ENCODE data around the gene FCGR1A. TPM values are rescaled to one million over a fixed set of nuclear protein-coding genes. Genes with fewer than 3 reads are reported as not detected.
"Not testable (repeated sequence)": the region's sequence is repeated elsewhere in the genome, so short reads cannot be mapped to it uniquely, and the experiment has no call there.

Gene FCGR1A
- total RNA-seq, 6 experiments from 2014 or later = 1.3 to 15.9 (median 3.6) TPM

DNA sequence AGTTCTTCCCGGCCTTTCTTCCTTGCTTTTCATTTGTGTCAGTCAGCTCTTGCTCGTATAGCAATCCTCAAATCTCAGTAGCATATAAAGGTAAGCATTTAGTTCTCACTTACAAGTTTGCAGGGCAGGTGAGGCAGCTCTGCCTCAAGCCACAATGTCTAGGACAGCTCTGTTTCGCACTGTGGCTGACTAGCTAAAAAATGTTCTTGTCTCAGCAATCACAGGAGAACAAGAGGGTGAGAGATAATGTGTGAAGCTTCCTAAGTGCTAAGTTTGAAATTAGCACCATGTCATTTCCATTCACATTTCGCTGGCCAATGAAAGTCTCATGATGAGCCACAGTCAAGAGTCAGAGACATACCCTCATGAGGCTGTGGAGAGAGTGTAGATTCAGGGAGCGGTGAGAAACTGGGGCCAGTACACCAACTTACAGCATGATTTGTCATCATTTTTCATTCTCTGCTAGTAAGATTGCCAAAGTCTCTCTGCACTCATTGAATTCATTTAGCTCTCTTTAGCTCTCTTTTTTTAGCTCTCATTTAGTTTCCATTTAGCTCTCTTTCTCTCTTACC is 995 bp upstream of the FCGR1A start:
- H3K4me3 ChIP-seq; H3K27ac ChIP-seq; H3K4me1 ChIP-seq; H3K9me3 ChIP-seq; DNase-seq; H3K27me3 ChIP-seq; H3K36me3 ChIP-seq; intact Hi-C loops (cut with DNase I): not testable (repeated sequence)
- ATAC-seq = peak in 1 of 4 donors; percentile 22
- WGBS (ENCODE audit: insufficient coverage, low coverage, low lambda C conversion rate, missing lambda C conversion rate) = 71% methylated on average over 4 of the region's 5 CpGs

DNA sequence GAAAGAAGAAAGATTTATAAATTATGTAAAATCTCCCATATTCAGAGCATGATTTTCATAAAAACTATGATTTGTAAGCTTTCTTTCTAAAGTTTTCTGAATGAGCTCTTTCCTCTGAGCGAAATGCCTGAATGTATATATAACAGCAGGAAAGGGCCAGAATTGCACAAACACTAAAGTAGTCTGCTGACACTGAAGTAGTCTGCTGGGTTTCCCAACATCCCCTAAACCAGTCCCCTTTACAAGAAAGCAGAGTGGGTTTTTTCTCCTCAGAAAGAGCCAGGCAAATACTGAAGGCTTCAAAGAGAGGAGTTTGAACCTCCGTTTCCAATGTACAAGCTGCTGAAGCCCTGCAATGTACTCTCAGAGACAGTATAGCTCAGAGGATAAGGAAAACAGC is 795 bp downstream of the FCGR1A start:
- ATAC-seq = peak in 2 of 4 donors; percentile 37 to 41
- H3K4me1 ChIP-seq; DNase-seq; H3K27ac ChIP-seq; H3K27me3 ChIP-seq; H3K4me3 ChIP-seq; H3K9me3 ChIP-seq; H3K36me3 ChIP-seq; intact Hi-C loops (cut with DNase I): not testable (repeated sequence)
- no CpG with 5 or more reads among the region's 2 CpGs for WGBS (ENCODE audit: insufficient coverage, low coverage, low lambda C conversion rate, missing lambda C conversion rate)

DNA sequence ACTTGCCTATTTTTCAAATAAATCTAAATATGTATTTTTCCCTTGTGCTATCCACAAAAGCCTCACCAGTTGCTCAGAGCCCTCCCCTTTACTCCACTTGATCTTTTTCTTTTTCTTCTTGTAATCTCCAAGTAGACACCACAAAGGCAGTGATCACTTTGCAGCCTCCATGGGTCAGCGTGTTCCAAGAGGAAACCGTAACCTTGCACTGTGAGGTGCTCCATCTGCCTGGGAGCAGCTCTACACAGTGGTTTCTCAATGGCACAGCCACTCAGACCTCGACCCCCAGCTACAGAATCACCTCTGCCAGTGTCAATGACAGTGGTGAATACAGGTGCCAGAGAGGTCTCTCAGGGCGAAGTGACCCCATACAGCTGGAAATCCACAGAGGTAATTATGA is 1.4 kb downstream of the FCGR1A start:
- 40% methylated on average over 2 of the region's 4 CpGs for WGBS (ENCODE audit: insufficient coverage, low coverage, low lambda C conversion rate, missing lambda C conversion rate)
- DNase-seq; H3K4me1 ChIP-seq; H3K27me3 ChIP-seq; H3K27ac ChIP-seq; H3K4me3 ChIP-seq; H3K9me3 ChIP-seq; intact Hi-C loops (cut with DNase I); H3K36me3 ChIP-seq: not testable (repeated sequence)
- ATAC-seq = peak in 1 of 4 donors; percentile 22

DNA sequence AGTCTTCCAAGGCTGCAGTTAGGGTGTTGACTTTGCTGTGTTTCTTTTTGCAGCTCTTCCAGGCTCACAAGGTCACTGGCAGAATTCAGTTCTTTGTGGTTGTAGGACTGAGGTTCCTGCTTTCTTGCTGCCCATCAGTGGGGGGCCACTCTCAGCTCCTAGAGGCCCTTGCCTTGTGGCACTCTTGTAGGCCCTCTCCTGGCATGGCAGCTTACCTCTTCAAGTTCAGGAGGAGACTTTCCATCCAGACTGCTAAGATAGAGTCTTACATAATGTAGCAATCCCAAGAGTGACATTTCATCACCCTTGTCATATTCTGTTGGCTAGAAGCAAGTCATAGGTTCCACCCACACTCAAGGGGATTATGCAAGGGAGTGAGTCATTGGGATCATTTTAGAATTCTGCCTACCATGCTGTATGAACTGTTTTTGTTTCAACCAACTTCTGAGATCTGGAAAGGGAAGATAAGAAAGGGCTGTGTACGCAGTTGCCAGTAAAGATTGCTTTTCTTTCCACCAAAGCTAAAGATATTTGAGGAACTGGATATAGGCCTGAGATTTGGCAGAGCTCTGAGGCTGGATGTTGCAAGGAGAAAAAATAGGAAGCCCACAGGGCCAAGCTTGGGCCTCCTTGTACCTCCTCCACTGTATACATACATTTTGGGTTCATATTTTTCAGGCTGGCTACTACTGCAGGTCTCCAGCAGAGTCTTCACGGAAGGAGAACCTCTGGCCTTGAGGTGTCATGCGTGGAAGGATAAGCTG is 5.4 kb downstream of the FCGR1A start:
- DNase-seq; intact Hi-C loops (cut with DNase I); H3K36me3 ChIP-seq; H3K27ac ChIP-seq; H3K9me3 ChIP-seq; H3K27me3 ChIP-seq; H3K4me3 ChIP-seq; H3K4me1 ChIP-seq: not testable (repeated sequence)
- no CpG with 5 or more reads among the region's 3 CpGs for WGBS (ENCODE audit: insufficient coverage, low coverage, low lambda C conversion rate, missing lambda C conversion rate)
- ATAC-seq = peak; percentile 19 to 49 (median 36)

DNA sequence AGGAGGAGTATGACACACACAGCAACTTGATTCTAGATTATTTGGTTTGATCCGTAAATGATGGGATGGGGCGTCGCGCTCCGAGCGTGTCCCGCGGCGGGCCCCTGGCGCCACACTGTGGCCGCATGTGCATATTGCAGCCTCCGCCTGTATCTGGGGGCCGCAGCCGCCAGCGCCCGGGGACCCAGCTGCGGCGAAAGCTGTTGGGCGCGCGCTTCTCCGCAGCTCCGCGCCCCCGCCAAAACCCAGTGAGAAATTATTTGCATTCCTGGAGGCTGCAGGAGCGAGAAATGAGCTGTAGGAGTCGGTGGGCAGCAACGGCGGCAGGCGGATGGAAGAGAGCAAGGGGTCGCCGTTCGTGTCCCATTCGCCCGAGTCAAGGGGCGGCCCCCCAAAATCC is 10.0 kb downstream of the FCGR1A start:
- DNase-seq (peak; percentile 47 to 61 (median 53)), ATAC-seq (peak; percentile 93 to 96 (median 94))
- no CpG with 5 or more reads among the region's 36 CpGs for WGBS (ENCODE audit: insufficient coverage, low coverage, low lambda C conversion rate, missing lambda C conversion rate)
- H3K9me3 ChIP-seq; H3K4me1 ChIP-seq; H3K36me3 ChIP-seq; H3K27me3 ChIP-seq; intact Hi-C loops (cut with DNase I): not testable (repeated sequence)
- H3K4me3 ChIP-seq = peak overlapping the region; percentile 38 to 65 (median 64)
- H3K27ac ChIP-seq = peak overlapping the region; percentile 53 to 70 (median 65)
- TF ChIP-seq, protein P1, sequence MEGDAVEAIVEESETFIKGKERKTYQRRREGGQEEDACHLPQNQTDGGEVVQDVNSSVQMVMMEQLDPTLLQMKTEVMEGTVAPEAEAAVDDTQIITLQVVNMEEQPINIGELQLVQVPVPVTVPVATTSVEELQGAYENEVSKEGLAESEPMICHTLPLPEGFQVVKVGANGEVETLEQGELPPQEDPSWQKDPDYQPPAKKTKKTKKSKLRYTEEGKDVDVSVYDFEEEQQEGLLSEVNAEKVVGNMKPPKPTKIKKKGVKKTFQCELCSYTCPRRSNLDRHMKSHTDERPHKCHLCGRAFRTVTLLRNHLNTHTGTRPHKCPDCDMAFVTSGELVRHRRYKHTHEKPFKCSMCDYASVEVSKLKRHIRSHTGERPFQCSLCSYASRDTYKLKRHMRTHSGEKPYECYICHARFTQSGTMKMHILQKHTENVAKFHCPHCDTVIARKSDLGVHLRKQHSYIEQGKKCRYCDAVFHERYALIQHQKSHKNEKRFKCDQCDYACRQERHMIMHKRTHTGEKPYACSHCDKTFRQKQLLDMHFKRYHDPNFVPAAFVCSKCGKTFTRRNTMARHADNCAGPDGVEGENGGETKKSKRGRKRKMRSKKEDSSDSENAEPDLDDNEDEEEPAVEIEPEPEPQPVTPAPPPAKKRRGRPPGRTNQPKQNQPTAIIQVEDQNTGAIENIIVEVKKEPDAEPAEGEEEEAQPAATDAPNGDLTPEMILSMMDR (IDR thresholded peaks at IDR 0.05) = peak; percentile 35 to 53 (median 44)

DNA sequence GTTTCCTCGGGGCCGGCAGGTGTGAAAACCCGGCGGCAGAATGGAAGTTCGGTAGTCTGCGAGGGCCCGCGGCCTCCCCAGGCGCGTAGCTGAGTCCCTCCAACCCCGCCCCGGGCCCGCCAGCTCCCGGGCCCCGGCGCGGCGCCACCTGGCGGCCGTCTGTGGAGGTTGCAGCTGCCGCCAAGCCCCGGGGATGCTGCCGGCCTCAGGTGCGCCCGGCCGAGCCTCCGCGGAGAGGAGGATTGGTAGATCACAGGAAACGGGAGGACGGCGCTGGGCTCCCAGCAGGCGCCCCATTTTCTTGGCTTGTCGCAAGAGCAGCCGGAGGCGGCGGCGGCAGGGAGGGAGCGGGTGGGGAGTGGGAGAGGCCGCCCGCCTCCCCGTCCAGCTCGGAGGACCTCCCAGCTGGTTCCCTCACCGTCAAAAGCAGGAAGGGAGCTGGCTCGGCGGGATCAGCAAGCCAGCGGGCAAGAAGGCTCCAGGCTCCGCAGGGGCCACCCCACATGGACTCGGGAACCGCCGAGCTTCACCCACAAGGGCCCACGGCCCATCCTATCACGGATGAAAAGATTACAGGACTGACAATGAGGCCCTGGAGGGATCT is 10.5 kb downstream of the FCGR1A start:
- H3K27me3 ChIP-seq; H3K36me3 ChIP-seq; H3K9me3 ChIP-seq; intact Hi-C loops (cut with DNase I); H3K4me1 ChIP-seq: not testable (repeated sequence)
- Histone ChIP-seq H3K27ac (peak overlapping the region; percentile 53 to 70 (median 65)), H3K4me3 (peak overlapping the region; percentile 38 to 65 (median 64))
- ATAC-seq (peak; percentile 95 to 98 (median 96)), DNase-seq (peak; percentile 71 to 81 (median 81))
- 0% methylated on average over 3 of the region's 52 CpGs for WGBS (ENCODE audit: insufficient coverage, low coverage, low lambda C conversion rate, missing lambda C conversion rate)
- TF ChIP-seq, protein P1 (IDR thresholded peaks at IDR 0.05) = peak in 3 of 4 donors; percentile 27 to 71 (median 28)

DNA sequence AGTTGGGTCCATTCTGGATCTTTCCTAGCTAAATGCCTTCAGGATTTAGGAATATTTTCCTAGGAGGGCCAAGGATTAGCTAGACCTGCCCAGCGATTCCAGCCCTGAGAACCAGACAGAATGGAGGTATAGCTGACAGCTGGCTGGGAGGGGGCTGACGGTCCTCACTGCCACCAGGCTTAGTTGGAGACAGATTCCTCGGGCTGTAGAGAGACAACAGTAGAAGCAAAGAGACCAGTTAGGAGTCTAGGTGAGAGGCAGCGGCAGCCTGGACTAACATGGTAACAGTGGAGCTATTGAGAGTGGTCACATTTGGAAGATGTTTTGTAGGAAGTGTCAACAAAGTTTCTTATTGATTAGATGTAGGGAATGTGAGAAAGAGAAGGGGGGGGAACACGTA is 11.4 kb downstream of the FCGR1A start:
- ATAC-seq; H3K9me3 ChIP-seq; H3K4me3 ChIP-seq; H3K36me3 ChIP-seq; intact Hi-C loops (cut with DNase I); DNase-seq; H3K4me1 ChIP-seq; H3K27me3 ChIP-seq; H3K27ac ChIP-seq: not testable (repeated sequence)
- 63% methylated on average over 1 of the region's 5 CpGs for whole genome bisulfite sequencing (ENCODE audit: insufficient coverage, low coverage, low lambda C conversion rate, missing lambda C conversion rate)

DNA sequence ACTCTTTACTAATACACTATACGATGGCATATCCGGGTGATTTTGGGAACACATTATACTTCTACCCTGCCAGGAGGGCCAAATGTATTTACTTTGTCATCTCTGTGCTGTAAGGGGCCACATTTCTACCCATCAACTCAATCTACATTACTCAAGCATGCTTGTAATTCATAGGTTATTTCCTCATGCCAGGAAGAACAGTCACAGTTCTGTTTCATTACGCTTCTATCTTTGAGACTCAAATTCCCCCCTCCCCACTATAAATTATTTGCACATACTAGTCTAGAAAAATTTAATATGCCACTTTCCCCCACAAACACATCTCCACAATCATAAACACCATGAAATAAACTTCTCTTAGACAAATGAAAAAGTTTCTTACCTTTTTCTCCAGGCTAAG is 19.1 kb downstream of the FCGR1A start:
- ATAC-seq; H3K4me3 ChIP-seq; H3K4me1 ChIP-seq; H3K27ac ChIP-seq; H3K36me3 ChIP-seq; H3K9me3 ChIP-seq; DNase-seq; H3K27me3 ChIP-seq; intact Hi-C loops (cut with DNase I): not testable (repeated sequence)
- 86% methylated on average over 1 of the region's 3 CpGs for WGBS (ENCODE audit: insufficient coverage, low coverage, low lambda C conversion rate, missing lambda C conversion rate)

DNA sequence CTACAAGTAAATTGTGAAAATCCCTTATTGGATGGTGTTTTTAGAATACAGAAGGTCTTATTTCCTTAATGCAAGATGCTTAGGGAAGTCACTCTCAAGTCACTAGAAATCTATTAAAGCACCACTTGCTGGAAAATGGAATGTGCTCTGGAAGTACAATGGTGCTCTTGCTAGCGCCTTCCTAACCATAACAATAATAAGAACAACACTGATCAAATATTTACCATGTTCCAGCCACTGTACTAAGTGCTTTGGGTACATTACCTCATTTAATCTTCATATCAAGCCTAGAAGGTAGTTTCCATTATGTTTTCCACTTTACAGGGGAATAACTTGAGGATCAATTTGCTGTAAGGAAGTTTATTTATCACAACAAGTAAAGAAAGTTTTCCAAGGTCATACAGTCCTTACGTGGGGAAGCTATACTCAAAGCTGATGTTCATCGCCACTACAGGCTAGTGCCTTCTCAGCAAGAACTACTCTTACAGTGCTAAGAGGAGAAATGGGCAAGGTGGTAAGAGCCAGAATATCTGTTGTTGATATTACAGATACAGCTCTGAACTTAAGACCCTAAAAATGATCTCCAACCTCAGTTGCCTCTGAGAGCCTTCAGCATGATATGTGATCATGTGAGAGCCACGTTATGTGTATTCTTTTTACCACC is 22.1 kb downstream of the FCGR1A start:
- ATAC-seq = not testable (repeated sequence)

More for the DNA sequence above, 22.1 kb downstream of the FCGR1A start:
- H3K27ac ChIP-seq; intact Hi-C loops (cut with DNase I); H3K4me3 ChIP-seq; DNase-seq; H3K27me3 ChIP-seq; H3K9me3 ChIP-seq; H3K4me1 ChIP-seq; H3K36me3 ChIP-seq: not testable (repeated sequence)
- no CpG with 5 or more reads among the region's 4 CpGs for WGBS (ENCODE audit: insufficient coverage, low coverage, low lambda C conversion rate, missing lambda C conversion rate)
